ENCODE results near the gene CAVIN1.
"Not testable (repeated sequence)": the region's sequence is repeated elsewhere in the genome, so short reads cannot be mapped to it uniquely, and the experiment has no call there.

CAVIN1 gene

GRCh38 chr17:42361781-42362186 lies 61.3 kb downstream of the CAVIN1 start:
- TF ChIP-seq CTCF (IDR thresholded peaks at IDR 0.05), result no peak
- Histone ChIP-seq H3K27ac (peak overlapping the region in 1 of 2 donors; percentile 85), H3K4me3 (no peak overlapping the region)
- no peak for DNase-seq (ENCODE audit: low spot score)

- DNase-seq (ENCODE audit: low spot score); H3K4me3 ChIP-seq: not testable (repeated sequence)
- H3K27ac ChIP-seq, result peak overlapping the region; percentile 6 to 53
Measured at GRCh38 chr17:42360388-42360787, 62.7 kb downstream of the CAVIN1 start.

GRCh38 chr17:42359133-42359532 lies 63.9 kb downstream of the CAVIN1 start:
- Histone ChIP-seq H3K4me3 (no peak overlapping the region), H3K27ac (no peak overlapping the region)
- no peak for TF ChIP-seq CTCF (IDR thresholded peaks at IDR 0.05)
- no peak for DNase-seq (ENCODE audit: low spot score)

- Histone ChIP-seq H3K4me3 (no peak overlapping the region), H3K27ac (no peak overlapping the region)
- no peak for DNase-seq (ENCODE audit: low spot score)
- no peak for TF ChIP-seq CTCF (IDR thresholded peaks at IDR 0.05)
Measured at GRCh38 chr17:42358434-42358833, 64.6 kb downstream of the CAVIN1 start.

GRCh38 chr17:42354956-42355843 lies 67.9 kb downstream of the CAVIN1 start:
- DNase-seq (ENCODE audit: low spot score), result no peak
- no peak overlapping the region for H3K27ac ChIP-seq

More at GRCh38 chr17:42354956-42355843, 67.9 kb downstream of the CAVIN1 start:
- no peak overlapping the region for H3K4me3 ChIP-seq
- TF ChIP-seq CTCF (IDR thresholded peaks at IDR 0.05), result no peak

Data from coronary artery (tissue), 2 donors.